SW 1271 (cell line): ENCODE measurements around the gene HPN.

ENCODE experiments used
- DNase-seq, 2 experiments: peaks; one replicate each; lab custom pipeline; 2025; lab: John Stamatoyannopoulos, UW

Gene HPN

DNA sequence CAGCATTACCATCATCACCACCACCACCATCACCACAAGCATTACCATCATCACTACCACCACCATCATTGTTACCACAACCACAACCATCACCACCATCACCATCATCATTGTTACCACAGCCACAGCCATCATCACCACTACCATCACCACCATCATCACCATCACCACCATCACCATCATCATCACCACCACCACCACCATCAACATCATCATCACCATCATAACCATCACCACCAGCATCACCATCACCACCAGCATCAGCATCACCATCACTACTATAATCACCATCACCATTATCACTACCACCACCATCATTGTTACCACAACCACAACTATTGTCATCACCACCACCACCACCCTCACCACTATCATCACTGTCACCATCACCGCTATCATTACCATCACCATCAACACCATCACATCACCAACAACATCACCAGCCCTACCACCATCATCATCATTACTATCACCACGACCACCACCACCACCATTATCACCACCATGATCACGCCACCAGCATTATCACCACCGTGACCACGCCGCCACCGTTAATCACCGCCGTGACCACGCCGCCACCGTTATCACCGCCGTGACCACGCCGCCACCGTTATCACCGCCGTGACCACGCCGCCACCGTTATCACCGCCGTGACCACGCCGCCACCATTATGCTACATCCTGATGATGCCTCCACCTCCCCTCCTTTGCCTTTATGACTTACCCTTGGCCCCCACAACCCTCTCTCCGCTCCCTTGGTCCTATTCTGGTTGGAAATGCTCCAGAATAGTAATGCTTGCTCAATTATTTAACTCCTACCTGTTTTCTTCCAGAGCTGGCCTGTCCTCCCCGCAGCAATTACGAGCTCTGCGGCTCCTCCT is 64.1 kb downstream of the HPN start:
- no peak for DNase-seq

DNA sequence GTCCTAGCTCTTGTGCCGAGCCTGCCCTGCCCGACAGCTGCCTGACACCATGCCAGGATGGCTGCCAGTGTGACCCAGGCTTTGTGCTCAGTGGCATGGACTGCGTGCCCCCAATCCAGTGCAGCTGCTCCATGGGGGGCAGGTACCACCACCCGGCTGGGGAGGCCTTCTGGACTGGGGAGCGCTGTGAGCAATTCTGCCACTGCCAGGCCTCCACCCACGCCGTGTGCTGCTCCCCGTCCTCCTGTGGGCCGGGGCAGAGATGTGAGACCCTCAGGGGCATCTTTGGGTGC is 64.7 kb downstream of the HPN start:
- DNase-seq = no peak

DNA sequence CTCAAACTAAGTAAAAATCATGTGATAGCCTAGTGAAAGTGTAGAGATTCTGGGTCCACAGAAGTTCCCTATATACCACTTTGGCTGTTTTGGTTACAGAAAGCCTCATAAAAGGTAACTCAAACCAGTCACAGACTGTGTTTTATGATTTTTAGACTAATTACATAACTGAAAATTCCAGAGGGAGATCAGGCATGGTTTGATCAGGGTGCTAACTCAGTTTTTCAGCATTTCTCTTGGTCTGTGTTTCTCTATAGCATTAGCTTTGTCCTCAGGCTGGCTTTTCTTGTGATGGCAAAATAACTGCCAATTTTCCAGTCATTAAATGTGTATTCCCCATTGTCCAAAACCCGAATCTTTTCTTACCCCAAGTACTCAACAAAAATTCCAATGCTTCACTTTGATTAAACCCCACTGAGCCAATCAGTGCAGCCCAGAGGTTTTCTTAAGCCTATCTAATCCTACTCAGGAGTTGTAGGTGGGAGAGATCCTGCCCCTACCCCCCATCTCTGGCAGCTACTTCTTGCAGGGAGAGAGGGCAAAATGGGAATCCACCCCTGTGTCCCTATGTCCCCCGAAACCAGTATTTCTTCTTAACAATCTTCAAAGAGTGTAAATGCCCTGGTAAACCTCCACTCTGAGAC is 65.5 kb downstream of the HPN start:
- no peak for DNase-seq

DNA sequence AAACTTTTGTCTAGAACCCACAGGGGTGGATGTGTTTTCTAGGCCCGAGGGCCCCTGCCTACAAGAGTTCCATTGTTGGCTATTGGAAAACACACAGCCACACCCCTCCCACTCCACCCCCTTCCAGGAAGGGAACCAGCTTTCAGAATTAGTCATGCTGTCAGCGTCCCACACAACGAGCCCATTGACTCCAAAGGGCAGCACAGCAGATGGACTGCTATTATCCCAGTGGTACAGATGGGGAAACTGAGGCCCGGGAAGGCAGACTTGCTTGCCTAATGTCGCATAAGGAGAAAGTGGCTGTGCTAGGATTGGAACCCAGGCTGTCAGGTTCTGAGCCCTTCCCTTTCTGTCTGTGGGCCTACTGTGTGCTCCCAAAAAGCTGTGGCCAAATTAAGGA is 66.0 kb downstream of the HPN start:
- DNase-seq = peak in 1 of 2 experiments; percentile 6

DNA sequence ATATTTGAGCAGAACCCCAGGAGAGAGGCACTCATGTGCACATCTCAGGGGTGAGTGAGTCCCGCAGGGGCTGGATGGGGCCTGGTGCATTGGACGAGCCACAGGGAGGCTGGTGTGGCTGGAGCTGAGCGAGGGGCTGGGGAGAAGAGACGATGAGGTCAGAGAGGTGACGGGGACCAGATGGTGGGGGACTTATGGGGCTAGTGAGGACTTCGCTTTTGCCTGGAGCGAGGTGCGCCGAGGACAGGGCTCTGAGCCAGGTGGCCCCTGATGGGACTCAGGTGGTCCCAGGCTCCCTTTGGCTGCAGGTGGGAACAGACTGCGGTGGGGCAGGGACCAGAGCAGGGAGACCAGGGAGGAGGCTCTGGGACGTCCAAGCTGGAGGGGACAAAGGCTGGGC is 67.2 kb downstream of the HPN start:
- DNase-seq = no peak

DNA sequence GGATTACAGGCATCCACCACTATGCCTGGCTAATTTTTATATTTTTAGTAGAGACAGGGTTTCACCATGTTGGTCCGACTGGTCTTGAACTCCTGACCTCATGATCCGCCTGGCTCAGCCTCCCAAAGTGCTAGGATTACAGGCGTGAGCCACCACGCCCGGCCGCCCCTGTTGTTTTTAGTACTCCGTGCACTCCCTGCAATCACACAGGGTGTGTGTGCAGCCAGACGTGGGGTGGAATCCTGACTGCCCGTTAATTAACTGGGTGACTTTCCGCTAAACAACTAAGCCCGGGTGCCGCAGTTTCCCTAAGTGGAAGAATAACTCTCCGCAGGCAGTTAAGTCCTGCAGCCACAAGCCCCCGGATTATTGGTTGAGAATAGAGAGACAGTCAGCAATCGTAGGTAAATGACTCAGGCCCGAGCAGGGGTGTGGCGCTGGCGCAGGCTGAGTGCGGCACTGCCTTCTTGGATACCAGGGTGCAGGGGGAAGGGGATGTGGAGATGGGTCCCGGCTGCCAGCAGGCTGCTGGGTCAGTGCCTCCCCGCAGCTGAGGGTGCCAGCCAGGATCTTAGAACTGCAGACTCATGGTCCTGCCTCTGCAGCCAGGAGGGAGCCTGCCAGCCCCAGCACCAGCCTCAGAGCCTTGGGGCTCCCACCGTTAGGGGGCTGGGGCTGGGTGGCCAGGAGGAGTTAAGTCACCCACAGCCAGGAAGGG is 68.0 kb downstream of the HPN start:
- DNase-seq = no peak

DNA sequence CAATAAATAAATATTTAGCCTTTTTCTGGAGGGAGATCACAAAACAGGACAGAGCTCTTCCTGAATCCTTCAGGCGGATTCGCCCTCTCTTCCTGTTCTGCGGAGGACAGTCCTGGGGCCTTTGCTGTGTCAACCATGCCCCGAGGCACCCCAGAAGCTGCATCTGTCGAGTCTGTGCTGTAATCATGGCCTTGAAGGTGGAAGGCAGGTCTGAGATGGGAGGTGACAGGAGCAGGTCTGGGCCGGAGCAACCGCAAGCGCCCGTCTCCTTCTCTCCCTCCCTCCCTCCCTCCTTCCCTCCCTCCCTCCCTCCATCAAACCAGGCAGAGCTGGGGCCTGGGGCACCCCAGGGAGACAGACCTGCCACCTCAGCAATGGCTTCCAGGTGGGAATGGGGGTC is 69.5 kb downstream of the HPN start:
- no peak for DNase-seq

DNA sequence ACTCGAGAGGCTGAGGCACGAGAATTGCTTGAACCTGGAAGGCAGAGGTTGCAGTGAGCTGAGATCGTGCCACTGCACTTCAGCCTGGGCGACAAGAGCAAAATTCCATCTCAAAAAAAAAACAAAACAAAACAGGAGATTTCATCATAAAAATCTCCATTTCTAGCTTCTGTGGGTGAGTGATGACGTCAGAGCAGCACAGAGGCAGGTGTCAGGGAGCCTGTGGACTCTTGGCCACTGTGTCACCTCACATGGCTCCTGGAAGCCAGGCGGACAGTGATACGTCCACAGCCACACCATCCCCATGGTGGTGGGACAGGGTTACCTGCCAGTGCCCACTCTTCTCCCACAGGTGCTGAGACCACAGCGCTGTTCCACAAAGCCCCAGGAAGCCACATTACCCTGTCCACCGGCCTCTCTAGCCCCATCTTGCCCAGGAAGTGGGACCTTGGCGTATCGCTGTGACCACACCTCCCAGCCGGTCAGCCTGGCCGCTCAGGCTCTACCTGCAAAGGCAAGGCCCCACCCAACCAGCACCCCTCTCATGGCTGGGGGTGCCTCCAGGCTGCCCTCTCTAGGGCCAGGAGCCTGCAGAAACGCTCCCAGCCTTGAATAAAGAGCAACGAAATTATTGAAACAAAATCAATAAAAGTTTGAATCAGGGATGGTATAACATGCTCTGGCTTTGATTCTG is 71.6 kb downstream of the HPN start:
- DNase-seq = no peak

DNA sequence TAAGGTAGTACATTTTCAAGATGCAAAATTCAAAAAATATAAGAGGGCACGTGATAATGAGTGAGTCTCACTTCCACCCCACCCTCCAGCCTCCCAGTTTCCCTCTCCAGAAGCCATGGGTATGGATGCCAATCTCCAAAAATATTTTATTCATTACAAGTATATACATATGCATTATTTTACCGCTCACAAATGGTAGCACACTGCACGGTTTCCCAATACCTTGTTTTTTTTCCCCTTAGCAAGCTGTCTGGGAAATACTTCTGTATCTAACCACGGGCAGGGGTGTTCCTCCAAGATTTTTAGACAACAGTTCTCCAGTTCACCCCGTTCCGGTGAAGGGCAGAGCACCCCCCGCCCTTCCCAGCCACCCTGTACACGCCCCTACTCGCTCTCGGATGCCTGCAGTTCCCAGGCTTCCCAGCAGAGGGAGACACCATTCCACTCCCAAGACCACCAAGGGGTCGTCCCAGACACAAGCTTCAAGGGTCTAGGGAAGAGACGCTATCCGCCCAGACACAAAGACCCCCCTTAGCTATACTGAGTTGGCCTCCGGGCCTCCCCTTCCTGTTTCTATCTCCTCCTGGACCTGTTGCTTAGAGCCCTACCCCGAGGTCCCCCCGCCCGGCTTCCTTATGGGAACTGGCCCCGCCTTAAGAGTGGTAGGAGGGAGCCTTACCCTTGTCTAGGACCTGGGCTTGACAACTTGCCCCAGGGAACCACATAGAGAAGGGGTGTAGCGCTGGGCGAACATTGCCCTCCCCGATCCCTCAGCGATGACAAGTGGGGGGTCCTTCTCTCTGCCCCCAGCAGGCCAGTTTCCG is 73.0 kb downstream of the HPN start:
- peak in 1 of 2 experiments; percentile 10 for DNase-seq

DNA sequence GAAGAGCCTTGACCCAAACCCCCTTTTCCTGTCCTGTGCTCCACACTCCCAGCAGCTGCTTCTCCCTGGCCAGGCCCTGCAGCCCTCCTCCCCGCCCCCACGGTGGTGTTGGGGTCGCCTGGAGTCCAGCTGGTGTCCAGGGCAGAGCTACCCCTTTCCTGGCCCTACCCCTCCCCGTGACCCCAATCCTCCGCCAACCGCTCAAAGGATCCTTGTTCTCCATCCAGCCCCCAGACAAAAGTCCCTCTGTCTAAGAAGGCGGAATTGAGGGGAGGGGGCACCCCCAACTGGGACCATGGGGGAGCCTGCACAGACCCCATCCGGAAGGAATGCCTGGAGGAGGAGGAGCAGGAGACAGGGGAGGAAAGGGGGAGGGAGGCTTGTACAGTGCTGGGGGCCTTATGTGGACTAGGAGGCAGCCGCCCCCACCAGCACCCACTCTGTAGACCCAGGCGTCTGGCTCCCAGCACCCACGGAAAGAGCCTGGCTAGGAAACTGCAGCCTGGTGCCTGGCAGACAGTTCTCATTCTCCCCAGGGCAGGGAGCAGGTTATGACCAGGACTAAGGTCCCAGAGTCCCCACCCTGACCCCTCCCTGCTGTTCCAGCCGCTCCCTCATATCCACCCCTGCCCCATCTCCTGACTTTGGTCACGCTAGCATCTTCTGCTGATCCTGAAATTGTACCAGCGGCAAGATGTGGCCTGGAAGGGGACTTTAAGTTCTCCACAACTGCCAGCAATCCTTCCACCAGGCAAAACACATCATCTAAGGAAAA is 73.8 kb downstream of the HPN start, which contains the start of gene FXYD3:
FXYD3 (plus strand) TSS at position 647 of the 775 bp plus-strand sequence. CDS start 3,554 bp downstream, outside the sequence.
- DNase-seq = no peak
